HG03039 (cell line): ENCODE results near the gene BCAP31.
"Not testable (repeated sequence)": the region's sequence is repeated elsewhere in the genome, so short reads cannot be mapped to it uniquely, and the experiment has no call there.

Experiments used
- ATAC-seq: cut with Tn5 transposase; IDR thresholded peaks from one replicate; pipeline ENCODE4 v1.9.1; 2021; ENCODE audit warnings: mild to moderate bottlenecking, moderate library complexity; ENCODE audit not compliant: unreplicated experiment

BCAP31 gene

DNA sequence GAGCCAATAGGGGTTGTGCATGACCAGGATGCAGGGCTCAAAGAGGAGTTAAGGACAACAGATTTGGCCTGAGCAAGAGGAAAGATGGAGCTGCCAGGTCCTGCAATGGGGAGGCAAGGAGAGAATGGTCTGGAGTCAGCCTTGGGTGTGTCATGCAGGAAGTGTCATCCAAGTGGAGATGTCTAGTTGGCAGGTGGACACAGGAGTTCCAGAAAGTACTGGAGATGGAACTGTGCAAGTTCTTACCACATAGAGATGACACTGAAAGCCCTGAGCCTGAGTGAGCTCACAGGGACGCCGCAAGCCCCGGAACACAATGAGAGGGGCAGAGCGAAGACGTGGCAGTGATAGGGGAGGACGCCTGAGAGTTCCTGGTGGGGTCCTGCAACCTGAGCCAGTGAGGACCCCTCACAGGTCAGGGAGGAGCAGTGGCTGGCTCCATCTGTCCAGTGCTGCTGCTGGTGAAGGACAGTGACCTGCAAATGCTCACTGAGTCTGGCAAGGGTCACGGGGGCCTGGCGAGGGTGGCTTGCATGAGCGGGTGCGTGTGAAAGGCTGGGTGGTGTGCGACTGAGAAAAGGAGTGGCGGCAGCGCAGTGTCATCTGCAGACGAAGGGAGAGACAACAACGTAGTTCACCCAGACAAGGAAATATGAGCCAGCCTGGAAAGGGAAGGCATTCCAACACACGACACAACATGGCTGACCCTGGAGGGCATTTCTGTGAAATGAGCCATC lies 27.0 kb downstream of the BCAP31 start:
- not testable (repeated sequence) for ATAC-seq

DNA sequence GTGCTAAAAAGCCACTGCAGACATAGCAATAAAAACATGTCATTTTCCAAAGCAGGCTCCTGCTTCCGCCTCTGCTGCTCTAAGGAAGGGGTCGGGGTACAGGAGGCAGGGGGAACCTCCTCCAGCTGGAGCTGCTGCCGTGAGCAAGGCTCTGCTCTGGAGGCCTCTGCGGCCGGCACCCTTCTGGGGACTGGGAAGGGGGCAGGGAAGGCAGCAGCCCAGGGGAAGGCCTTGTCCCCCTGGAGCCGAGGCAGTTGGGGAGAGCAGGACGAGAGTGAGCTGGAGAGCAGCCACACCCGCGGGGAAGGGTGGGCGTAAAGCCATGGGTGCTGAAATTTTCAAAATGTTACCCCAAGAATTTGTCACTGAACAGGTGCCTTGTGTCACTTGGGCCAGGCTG lies 27.6 kb downstream of the BCAP31 start:
- not testable (repeated sequence) for ATAC-seq

DNA sequence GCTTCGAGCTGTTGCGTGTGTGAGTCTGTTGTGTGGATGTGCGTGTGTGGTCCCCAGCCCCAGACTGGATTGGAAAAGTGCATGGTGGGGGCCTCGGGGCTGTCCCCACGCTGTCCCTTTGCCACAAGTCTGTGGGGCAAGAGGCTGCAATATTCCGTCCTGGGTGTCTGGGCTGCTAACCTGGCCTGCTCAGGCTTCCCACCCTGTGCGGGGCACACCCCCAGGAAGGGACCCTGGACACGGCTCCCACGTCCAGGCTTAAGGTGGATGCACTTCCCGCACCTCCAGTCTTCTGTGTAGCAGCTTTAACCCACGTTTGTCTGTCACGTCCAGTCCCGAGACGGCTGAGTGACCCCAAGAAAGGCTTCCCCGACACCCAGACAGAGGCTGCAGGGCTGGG lies 28.1 kb downstream of the BCAP31 start:
- ATAC-seq = no peak

DNA sequence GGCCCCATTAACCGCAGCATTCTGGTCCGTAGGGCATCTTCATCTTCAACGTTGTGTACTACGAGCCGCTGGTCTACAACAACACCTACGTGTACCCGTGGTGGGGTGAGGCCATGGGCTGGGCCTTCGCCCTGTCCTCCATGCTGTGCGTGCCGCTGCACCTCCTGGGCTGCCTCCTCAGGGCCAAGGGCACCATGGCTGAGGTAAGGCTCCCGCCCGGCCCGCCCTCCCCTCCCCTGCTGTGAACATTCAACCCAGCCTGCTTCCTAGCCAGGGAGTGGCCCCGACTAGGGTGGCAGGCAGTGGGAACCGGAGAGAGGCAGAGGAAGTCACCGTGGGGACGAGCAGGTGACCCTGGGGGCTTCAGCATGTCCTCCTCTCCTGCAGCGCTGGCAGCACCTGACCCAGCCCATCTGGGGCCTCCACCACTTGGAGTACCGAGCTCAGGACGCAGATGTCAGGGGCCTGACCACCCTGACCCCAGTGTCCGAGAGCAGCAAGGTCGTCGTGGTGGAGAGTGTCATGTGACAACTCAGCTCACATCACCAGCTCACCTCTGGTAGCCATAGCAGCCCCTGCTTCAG lies 29.4 kb downstream of the BCAP31 start:
- no peak for ATAC-seq

DNA sequence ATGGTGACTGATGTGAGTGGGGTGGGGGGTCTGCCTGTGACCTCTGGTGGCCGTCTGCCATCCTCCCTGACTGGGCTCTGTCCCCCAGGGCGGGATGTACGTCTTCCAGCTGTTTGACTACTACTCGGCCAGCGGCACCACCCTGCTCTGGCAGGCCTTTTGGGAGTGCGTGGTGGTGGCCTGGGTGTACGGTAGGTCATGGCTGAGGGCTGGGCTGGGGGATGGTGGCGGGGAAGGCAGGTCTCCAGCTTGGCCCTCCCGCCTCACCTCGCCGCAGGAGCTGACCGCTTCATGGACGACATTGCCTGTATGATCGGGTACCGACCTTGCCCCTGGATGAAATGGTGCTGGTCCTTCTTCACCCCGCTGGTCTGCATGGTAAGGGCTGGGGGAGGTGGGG lies 29.9 kb downstream of the BCAP31 start:
- not testable (repeated sequence) for ATAC-seq

DNA sequence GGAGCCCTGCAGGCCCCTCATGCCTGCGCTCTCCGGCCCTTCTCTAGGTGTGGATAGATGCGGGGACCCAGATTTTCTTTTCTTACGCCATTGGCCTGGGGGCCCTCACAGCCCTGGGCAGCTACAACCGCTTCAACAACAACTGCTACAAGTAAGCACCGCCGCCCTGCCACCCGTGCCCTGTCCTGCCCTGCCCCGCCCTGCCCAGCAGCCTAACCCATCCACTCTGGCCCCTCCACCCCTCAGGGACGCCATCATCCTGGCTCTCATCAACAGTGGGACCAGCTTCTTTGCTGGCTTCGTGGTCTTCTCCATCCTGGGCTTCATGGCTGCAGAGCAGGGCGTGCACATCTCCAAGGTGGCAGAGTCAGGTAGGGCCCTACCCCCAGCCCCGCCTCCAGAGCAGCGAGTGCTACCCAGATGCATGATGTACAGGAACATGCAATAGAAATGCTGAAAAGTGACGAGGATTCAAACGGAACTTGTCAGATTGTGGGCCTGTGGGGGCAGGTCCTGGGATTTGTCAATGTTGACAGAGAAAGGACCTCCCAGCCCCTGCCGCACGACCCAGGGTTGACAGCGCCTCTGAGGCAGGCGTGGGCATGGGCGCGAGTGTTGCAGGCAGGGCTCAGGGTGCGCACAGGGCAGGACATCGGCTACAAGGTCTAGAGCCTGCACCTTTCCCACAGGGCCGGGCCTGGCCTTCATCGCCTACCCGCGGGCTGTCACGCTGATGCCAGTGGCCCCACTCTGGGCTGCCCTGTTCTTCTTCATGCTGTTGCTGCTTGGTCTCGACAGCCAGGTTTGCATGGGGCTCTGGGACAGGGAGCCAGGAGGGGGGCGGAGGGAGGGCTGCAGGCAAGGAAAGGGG lies 30.7 kb downstream of the BCAP31 start:
- ATAC-seq = no peak

DNA sequence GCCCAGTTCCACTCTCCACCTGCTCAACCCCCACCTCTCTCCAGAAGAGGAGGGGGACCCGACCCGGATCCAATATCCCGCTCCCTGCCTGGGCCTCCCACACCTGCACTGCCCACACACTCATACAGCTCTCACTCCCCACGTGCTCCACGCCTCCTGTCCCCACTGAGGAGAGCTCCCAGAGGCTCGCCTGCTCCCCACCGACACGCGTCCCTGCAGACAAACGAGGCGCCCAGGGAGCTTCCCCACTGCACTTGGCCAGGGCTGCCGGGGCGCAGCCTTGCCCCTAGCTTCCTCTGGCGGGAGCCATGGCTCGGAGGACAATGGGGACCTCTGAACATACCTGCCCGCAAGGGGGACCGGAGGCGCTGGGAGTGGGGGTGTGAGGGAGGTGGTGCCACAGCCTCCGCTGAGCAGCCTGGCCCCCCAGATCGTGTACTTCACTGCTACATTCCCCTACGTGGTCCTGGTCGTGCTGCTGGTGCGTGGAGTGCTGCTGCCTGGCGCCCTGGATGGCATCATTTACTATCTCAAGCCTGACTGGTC lies 31.5 kb downstream of the BCAP31 start:
- no peak for ATAC-seq

DNA sequence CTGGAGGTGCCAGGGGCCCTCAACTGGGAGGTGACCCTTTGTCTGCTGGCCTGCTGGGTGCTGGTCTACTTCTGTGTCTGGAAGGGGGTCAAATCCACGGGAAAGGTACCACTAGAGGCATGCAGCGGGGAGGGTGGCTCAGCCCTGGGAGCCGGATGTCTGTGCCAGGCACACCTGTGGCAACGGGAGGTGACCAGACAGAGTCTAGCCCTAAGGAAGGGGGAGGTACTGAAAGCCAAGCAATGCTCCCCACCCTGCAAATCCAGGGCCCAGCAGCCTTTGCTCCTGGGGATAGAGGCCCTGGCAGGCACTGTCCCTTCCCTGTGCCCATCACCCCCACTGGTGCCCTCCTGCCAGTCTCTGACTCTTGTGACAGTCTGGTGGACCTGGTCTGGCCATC lies 32.2 kb downstream of the BCAP31 start:
- ATAC-seq = no peak

DNA sequence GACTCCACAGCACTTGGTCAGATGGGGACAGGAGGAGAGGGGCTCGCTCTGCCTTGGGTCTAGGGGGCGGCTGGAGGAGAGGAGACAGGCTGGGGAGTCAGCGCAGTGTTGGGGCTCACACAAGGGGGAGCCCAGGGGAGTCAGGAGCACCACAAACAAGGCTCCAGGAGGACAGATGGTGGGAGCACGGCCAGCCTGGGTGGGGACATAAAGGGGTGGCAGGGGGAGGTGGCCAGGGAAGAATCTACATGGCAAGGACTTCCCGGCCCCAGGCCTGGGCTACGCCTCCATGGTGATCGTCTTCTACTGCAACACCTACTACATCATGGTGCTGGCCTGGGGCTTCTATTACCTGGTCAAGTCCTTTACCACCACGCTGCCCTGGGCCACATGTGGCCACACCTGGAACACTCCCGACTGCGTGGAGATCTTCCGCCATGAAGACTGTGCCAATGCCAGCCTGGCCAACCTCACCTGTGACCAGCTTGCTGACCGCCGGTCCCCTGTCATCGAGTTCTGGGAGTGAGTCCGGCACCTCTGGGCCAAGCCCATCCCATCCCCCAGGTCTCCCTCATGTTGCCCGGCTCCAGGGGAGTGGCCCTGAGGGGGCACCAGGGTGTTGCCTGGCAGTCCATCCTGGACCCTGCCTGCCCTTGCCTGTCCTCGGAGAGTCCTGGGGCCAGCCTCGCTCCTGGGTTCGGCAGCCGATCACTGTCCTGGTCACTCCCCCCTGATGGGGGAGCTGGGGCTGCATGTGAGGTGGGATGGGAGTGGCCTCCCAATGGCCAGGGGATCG lies 33.0 kb downstream of the BCAP31 start:
- ATAC-seq = not testable (repeated sequence)

DNA sequence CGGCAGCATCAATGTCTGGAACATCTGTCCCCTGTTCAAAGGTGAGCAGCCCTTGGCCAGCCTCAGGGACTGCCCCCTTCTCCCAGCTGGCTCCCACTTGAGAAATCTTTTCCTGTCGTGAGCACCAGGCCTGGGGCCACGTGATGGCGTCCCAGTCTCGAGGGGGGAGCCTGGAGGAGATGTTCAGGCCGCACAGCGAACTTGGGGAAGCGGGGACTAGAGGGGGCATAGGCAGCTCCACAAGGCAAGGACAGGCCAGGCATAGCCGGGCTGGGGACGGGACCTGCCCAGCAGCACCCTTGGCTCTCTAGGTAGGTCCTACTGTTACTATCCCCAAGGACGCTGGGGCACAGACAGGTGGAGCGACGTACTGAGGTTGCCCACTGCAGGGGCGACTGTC lies 33.7 kb downstream of the BCAP31 start:
- ATAC-seq = no peak

DNA sequence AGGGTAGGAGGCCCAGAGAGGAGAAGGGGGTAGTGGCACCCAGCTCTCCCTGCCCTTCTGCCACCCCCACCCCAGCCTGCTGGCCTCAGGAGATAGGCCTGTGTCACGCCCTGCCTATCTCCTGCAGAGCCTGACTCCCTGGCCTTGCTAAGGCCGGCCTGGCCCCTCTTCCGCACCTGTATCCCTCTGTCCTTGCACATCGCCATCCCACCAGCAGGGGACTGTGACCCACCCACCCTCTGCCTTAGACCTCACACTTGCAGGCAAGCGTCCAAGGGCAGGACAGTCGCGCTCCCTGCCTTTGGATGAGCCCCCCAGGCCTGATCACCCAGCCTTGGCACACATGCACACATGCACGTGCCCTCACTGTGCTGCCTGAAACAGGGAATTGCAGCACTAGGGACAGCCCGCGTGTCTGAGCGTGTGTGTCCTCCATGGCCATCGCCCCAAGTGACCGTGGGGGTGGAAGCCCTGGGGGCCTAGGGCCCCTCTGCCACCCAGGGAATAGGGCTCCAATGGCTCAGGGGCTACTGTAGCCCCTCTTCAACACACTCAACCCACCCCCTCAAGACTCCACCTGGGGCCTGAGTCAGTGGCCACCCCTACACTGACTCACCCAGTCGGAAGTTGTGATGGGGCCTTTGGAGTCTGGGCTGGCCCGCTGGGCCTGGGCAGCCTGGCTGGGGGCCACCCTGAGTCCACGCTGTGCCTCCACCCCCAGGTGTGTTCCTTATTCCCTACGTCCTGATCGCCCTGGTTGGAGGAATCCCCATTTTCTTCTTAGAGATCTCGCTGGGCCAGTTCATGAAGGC lies 34.3 kb downstream of the BCAP31 start:
- ATAC-seq = no peak

DNA sequence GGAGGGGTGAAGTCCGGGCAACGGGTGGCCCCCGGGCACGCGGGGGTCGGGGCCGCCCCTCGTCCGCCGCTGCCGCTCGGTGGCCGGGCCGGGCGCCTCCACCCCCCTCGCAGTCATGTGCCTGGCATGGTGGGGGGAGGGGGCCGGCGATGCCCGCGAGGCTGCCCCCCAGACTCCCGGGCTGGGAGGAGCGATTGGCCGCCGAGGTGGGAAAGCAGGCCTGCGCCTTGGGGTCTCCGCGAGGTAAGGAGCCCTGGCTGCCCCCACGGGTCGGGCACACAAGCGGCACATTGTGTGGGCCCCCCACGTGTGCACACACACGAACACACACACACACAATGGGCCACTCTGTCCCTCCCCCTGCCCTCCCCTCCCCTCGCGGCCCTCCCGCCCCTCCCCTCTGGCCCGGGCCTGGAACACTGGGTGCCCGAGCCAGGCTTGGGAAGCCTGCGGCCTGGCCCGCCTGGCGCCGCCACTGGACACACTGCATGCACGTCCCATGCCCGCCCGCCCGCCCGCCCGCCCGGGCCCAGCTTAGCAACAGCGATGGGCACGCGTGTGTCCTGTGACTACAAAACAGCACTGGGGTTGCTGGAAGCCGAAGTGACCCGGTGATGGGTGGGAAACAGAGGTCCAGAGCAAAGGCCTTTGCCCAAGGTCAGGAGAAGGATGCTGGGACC lies 35.1 kb downstream of the BCAP31 start:
- ATAC-seq = no peak

DNA sequence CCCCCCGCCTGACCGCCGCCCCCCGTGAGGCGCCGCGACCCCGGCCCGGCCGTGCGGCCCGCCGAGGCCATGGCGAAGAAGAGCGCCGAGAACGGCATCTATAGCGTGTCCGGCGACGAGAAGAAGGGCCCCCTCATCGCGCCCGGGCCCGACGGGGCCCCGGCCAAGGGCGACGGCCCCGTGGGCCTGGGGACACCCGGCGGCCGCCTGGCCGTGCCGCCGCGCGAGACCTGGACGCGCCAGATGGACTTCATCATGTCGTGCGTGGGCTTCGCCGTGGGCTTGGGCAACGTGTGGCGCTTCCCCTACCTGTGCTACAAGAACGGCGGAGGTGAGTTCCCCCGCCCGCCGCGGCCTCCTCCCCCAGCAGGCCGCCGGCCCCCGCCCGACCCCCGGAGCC lies 35.7 kb downstream of the BCAP31 start:
- ATAC-seq = no peak

DNA sequence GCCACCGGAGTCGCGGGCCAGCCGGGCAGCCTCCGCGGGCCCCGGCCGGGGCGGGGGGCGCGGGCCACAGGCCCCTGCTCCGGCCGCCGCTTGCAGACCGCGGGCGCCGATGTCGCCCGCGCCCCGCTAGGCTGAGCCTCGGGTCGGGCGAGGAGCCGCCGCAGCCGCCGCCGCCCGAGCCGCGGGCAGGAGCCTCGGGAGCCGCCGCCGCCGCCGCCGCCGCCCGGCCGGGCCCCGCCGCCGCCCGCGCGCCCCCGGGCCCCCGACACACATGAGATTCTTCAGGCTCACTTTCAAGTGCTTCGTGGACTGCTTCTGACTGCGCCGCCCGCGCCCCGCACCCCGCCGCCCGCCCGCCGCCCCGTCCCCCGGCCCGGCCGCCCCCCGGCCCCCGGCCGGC lies 36.1 kb downstream of the BCAP31 start:
- no peak for ATAC-seq

DNA sequence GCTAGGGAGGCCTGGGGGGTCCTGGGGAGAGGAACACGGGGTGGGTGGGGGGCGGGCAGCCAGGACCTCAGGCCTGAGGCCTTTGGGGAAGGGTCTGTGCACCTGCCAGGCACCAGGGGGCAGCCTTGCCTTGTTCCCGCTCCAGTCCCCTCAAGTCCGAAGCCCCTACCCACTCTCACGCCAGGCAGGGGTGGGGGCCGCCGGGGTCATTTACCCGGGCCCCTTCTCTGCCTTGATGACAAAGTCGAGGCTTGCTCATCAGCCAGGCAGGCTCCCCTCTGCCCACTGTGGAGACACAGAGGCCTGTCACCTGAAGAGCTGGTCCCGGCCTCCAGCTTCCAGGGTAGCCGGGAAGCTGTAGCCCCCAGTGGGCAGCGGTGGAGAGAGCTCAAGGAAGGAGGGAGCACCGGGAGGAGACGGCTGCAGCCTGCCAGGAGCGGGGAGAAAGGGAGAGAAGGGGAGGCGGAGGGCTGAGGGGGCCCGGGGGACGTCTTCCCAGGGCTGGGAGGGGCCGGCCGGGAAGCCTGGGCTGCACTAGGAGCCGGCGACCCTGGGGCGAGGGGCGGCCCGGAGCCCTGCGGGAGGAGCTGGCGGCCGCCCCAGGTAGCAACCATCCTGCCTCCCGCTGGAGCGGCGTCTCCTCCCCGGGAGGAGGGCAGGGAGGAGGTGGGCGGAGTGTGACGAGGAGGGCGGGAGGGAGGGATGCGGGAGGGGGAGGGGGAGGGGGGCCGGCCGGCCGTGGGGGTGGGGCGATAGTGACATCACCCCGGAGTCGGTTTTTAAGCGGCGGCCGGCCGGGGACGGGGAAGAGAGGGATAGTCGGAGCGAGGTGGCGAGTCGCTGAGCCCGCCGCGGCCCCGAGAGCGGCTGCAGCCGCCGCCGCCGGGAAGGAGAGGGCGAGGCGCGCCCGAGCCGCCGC lies 36.8 kb downstream of the BCAP31 start, which contains the start of gene SLC6A8:
TSS of gene SLC6A8 (plus strand) at position 806 of the 919 bp plus-strand sequence. CDS start 649 bp downstream, outside the sequence.
- ATAC-seq = no peak

DNA sequence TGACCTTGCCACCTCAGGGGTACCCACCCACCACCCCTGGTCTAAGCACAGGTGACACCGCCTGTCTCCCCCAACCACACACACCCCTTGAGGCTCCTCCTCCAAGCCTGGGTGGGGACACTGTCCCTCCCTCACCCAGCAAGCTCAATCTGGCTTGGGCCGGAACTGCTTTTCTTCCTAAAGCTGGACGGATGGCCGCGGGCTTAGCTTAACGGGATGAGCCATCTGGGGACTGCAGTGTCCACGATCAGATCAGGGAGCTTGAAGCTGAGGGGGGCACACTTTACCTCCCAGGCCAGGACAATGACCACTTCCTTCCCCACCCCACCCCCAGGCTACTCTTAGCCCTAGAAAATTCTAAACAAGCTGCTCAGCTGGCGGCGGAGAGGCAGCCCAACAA lies 37.5 kb downstream of the BCAP31 start:
- no peak for ATAC-seq

DNA sequence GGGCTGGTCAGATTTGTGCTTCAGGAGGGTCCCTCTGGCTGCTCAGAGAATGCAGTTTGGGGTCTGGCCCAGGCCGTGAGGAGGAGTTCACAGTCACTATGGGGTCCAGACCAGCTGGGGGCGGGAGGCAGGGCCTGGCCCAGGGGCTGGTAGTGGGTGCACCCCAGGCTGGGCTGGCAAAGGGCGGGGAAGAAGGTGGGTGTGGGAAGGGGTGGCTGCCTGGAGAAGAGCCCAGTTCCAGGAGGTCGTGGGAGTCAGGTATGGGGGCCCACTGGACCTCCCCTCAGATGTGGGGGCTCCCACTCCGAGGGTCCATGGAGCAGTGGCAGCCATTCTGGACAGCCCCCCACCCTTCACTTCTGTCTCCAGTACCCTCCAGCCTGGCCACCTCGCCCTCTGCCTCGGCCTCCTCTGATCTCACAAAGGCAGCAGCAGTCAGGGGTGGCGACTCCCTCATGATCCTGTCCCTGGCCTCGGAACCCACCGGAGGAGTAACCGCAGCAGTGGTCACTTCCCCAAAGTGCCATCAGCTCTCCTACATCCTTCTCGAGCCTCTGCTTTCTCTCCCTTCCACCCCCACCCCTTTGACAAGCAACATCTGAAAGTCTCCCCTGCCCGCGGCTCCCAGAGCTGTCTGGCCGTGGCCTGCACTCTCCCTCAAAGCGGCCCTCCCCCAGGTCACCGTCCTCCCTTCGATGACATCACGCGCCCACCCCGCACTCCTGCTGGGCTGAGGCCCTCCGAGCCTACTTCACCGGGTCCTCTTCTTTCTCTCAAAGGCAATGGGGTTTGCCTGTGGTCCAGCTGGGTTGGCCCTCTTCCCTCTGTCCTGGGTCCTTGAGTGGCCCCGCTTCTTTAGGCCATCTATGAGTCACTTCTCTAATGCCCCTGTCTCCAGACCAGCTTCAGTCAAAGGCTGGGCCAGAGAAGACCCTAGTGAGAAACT lies 38.2 kb downstream of the BCAP31 start:
- ATAC-seq = no peak
